Psoas muscle (tissue), 8 donors: ENCODE data around the gene SH3RF1. TPM values are rescaled to one million over a fixed set of nuclear protein-coding genes. Genes with fewer than 3 reads are reported as not detected.
"Not testable (repeated sequence)": the region's sequence is repeated elsewhere in the genome, so short reads cannot be mapped to it uniquely, and the experiment has no call there.

Experiments
- ATAC-seq, 4 donors: fragments of 200-7000 bp; cut with Tn5 transposase; one replicate each; pipeline ENCODE4 v1.9.1; 2020; ENCODE audit warnings: moderate library complexity in 3 of 4, mild to moderate bottlenecking in 2 of 4
- DNase-seq, 2 donors: peaks; one replicate each; pipeline ENCODE4 v3.0.0-alpha.2; 2020
- H3K27ac ChIP-seq: fragments of 200-600 bp; one replicate; pipeline ENCODE4 v1.8.0; 2022
- H3K27me3 ChIP-seq, 3 donors: fragments of 200-600 bp in 1 of 3; one replicate each; pipeline versions ENCODE4 v1.6.1 to v1.8.0; 2013 to 2022; ENCODE audit warnings: low read length in 2 of 3, mild to moderate bottlenecking in 2 of 3, moderate library complexity in 1 of 3; ENCODE audit not compliant: insufficient read depth in 3 of 3
- H3K36me3 ChIP-seq, 2 donors: fragments of 200-600 bp in 1 of 2; one replicate each; pipeline versions ENCODE4 v1.6.1 to v1.8.0; 2013 to 2022; ENCODE audit warnings: low read depth in 1 of 2, mild to moderate bottlenecking in 1 of 2, moderate library complexity in 1 of 2; ENCODE audit not compliant: insufficient read depth in 1 of 2
- H3K4me1 ChIP-seq: fragments of 200-600 bp; one replicate; pipeline ENCODE4 v1.8.0; 2022
- H3K4me3 ChIP-seq: fragments of 200-600 bp; one replicate; pipeline ENCODE4 v1.8.0; 2022; ENCODE audit warnings: mild to moderate bottlenecking
- H3K9me3 ChIP-seq: fragments of 200-600 bp; one replicate; pipeline ENCODE4 v1.8.0; 2022
- WGBS, 3 donors: extraction: QIAGEN DNeasy Blood & Tissue Kit; methylation state at CpG; one replicate each; pipeline versions ENCODE4 v1.1.6 to v1.1.7; 2013; 5-methylcytosine and 5-hydroxymethylcytosine counted together
- intact Hi-C, 2 donors: fragments of 100-400 bp; cut with DNase I; formaldehyde crosslinking; loops; one replicate each; pipeline versions ENCODE4 v1.11.0 to v1.14.2; 2022
- polyA plus RNA-seq, 3 donors: library from polyadenylated mRNA; stranded (reverse); fragments of 200-250 nt; gene quantifications; one replicate each; pipeline ENCODE4 v1.2.3, GENCODE V29; 2013
- total RNA-seq, 4 donors: library from RNA; stranded (reverse); fragmentation: NEBNext Ultra II Directional in 2 of 4; extraction: Animal tissue kit (Norgen Biotek cat#: 25700) in 2 of 4; gene quantifications; one replicate each; pipeline versions ENCODE4 v1.2.1 to v1.2.4, GENCODE V29; 2021 to 2023
- TF ChIP-seq, protein P1 (sequence below): fragments of 200-600 bp; IDR thresholded peaks from one replicate; pipeline ENCODE4 v1.8.0; 2022; ENCODE audit warnings: antibody characterized with exemption
- donor health status: healthy with polysubstance abuse.
- donor health status: DM: no; HTN: no; CAD: no; lungs with moderate emphysema.
- donor health status: Bipolar disorder and iron deficiency.
- donor health status: healthy.
- donor health status: DM: yes; HTN: yes; CAD: no.
- donor health status: DM: no; HTN: no; CAD: no.
- donor health status: DM: no; HTN: no; CAD: no.
- donor health status: DM: yes; HTN: yes; CAD: no.

The SH3RF1 gene
- total and polyA plus RNA-seq, 7 donors = 4.8 to 35.9 (median 19.2) TPM

- H3K27me3 ChIP-seq = no peaks in the 10 kb centered on the region
- peaks cover 37% of the 10 kb centered on the region for H3K4me1 ChIP-seq
- H3K9me3 ChIP-seq = no peaks in the 10 kb centered on the region
- no peak for ATAC-seq
- intact Hi-C loops = no loop called here
- no peaks in the 10 kb centered on the region for H3K36me3 ChIP-seq
- H3K27ac ChIP-seq = no peak overlapping the region
- 48 to 62% (median 49%) methylated on average over 6 of the region's 6 CpGs for WGBS, 3 donors
- DNase-seq = no peak
- H3K4me3 ChIP-seq = no peak overlapping the region
- TF ChIP-seq, protein P1, sequence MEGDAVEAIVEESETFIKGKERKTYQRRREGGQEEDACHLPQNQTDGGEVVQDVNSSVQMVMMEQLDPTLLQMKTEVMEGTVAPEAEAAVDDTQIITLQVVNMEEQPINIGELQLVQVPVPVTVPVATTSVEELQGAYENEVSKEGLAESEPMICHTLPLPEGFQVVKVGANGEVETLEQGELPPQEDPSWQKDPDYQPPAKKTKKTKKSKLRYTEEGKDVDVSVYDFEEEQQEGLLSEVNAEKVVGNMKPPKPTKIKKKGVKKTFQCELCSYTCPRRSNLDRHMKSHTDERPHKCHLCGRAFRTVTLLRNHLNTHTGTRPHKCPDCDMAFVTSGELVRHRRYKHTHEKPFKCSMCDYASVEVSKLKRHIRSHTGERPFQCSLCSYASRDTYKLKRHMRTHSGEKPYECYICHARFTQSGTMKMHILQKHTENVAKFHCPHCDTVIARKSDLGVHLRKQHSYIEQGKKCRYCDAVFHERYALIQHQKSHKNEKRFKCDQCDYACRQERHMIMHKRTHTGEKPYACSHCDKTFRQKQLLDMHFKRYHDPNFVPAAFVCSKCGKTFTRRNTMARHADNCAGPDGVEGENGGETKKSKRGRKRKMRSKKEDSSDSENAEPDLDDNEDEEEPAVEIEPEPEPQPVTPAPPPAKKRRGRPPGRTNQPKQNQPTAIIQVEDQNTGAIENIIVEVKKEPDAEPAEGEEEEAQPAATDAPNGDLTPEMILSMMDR = no peak
Measured at GRCh38 chr4:169203891-169204290, 66.9 kb downstream of the SH3RF1 start.

DNA sequence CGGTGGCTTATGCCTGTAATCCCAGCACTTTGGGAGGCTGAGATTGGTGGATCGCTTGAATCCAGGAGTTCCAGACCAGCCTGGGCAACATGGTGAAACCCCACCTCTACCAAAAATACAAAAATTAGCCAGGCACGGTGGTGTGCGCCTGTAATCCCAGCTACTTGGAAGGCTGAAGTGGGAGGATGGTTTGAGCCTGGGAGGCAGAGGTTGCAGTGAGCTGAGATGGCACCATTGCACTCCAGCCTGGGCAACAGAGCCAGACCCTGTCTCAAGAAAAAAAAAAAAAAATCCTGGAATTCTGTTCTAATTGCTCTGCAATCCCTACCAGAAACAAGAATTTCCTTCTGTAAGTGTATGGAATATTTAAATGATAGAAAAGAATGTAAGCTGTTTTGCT is 67.5 kb downstream of the SH3RF1 start:
- H3K9me3 ChIP-seq, ATAC-seq, H3K4me3 ChIP-seq, H3K27me3 ChIP-seq, H3K27ac ChIP-seq, intact Hi-C loops, DNase-seq, H3K36me3 ChIP-seq: not testable (repeated sequence)
- peaks cover 38% of the 10 kb centered on the region for H3K4me1 ChIP-seq
- 80 to 92% (median 87%) methylated on average over 4 of the region's 4 CpGs for WGBS, 3 donors

DNA sequence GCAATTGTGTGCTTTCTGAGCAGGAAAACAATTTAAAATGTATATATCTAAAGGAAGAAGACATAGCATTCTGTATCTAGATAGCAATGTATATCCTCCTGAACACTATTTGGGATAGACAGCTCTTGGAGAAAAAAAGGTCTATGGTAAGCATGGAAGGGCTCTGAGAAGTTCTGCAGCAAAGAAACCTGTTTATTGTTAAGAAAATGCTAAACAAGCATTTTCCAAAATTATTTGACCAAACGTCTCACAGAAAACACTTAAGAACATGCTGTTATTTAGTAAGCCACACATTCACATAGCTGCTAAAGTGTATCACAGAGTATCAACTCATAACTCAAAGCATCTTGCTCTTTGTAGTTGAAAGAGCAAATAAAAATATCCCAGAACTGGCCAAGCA is 67.9 kb downstream of the SH3RF1 start:
- no peak for DNase-seq
- TF ChIP-seq, protein P1 = no peak
- no peak for ATAC-seq
- H3K27ac ChIP-seq = no peak overlapping the region
- peaks cover 42% of the 10 kb centered on the region for H3K4me1 ChIP-seq
- H3K36me3 ChIP-seq = no peaks in the 10 kb centered on the region
- intact Hi-C loops = no loop called here
- H3K27me3 ChIP-seq = no peaks in the 10 kb centered on the region
- H3K4me3 ChIP-seq = no peak overlapping the region
- WGBS, 3 donors = 35 to 63% (median 44%) methylated on average over 1 of the region's 1 CpG
- H3K9me3 ChIP-seq = no peaks in the 10 kb centered on the region

- H3K4me3 ChIP-seq = no peak overlapping the region
- DNase-seq (no peak), ATAC-seq (peak in 1 of 4 donors; percentile 12)
- intact Hi-C loops = no loop called here
- no peaks in the 10 kb centered on the region for H3K27me3 ChIP-seq
- WGBS, 3 donors = 37 to 60% (median 45%) methylated on average over 3 of the region's 3 CpGs
- H3K27ac ChIP-seq = peak overlapping the region; percentile 54
- no peaks in the 10 kb centered on the region for H3K36me3 ChIP-seq
- peaks cover 42% of the 10 kb centered on the region for H3K4me1 ChIP-seq
- TF ChIP-seq, protein P1 = no peak
- H3K9me3 ChIP-seq = no peaks in the 10 kb centered on the region
Measured at GRCh38 chr4:169202145-169202699, 68.5 kb downstream of the SH3RF1 start.

DNA sequence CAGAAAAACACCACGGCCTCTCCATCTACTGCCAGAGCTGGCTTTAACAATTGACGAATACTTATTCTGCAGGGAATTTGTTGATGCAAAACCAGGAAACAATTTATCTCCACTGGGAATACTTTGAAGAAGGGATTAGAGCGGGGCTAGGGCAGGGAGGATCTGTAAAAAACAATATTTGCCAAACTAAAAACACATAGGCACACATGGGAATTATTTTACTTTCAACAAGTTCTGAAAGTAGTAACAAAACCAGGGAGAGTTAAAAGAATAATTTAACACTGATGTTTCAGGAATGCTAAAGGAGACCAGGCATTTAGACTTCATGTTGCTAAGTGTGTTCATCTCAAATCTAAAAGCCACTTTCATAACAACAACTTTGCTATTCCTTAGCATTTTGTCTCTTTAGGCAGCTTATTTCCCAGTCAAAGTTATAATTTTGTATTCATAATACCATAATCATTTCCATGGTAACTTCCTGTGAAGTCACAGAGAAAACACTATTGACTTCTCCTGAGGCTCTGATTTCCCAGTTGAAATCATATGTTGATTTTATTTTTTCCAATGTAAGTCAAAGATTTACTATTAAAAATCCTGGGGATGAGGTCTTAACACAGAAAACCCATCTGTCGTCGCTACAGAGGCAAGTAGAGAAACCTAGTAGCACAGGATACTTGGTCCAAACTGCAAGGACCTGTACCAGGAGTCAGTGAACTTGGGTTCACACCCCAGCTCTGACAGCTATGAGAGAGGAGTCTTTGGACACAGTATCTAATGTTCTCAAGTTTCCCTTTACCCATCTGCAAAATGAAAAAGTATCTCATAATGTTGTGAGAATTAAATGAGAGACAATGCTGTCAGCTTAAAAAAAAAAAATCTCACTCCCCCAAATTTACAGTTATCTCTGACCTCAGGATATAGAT is 69.3 kb downstream of the SH3RF1 start:
- ATAC-seq = peak in 2 of 4 donors; percentile 57 to 76
- H3K9me3 ChIP-seq = no peaks in the 10 kb centered on the region
- no peak overlapping the region for H3K4me3 ChIP-seq
- intact Hi-C loops = no loop called here
- peak overlapping the region; percentile 54 for H3K27ac ChIP-seq
- no peaks in the 10 kb centered on the region for H3K27me3 ChIP-seq
- no peak for DNase-seq
- peaks cover 42% of the 10 kb centered on the region for H3K4me1 ChIP-seq
- no peaks in the 10 kb centered on the region for H3K36me3 ChIP-seq
- 35 to 46% (median 38%) methylated on average over 5 of the region's 5 CpGs for WGBS, 3 donors
- TF ChIP-seq, protein P1 = no peak
